ENCODE data around the gene PRRG3.

PRRG3 gene

DNA sequence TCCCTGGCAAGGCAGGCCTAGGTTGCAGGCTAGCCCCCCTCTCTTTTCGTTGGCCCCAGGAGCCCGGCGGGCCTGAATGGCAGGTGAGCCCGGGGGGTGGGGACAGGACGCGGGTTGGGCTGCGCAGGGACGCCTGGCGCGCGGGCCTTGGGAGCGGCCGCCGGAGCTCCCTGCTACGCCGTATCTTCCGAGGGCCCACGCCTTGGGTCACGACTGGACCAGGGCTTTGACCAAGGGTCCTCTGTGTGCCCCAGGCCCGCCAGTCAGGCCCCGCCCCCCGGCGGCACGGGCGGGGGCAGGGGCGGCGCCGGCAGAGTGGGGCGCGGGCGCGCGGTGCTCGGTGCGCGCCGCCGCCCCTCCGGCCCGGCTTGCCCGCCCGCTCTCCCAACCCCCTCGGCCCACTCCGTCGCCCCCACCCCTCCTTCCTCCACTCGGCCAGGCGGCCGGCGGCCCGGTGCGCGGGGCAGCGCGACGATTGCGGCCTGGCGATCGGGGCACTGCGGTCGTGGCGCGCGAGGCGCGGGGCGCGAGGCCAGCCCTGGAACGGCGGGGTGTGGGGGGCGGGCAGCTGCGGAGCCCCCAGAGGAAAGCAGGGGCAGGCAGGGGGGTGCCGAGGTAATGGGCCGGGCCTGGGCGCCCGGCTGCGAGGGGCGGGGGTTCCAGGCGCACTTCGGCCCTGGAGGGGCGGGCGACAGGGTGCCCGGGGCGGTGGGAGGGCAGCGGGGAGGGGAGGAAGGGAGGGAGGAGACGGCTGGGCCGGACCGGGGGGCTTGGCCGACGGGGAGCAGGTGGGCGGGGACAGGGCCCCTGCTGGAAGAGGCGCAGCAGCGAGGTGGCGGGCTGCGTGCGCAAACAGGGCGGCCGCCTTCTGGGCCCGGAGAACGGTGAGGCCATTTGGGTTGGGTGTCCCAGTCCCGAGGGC, at the start of gene PRRG3:
Gene PRRG3, plus strand, starts transcription at position 798 of the 922 bp plus-strand sequence. CDS start 3,357 bp downstream, outside the sequence.
- TF ChIP-seq, protein P1, sequence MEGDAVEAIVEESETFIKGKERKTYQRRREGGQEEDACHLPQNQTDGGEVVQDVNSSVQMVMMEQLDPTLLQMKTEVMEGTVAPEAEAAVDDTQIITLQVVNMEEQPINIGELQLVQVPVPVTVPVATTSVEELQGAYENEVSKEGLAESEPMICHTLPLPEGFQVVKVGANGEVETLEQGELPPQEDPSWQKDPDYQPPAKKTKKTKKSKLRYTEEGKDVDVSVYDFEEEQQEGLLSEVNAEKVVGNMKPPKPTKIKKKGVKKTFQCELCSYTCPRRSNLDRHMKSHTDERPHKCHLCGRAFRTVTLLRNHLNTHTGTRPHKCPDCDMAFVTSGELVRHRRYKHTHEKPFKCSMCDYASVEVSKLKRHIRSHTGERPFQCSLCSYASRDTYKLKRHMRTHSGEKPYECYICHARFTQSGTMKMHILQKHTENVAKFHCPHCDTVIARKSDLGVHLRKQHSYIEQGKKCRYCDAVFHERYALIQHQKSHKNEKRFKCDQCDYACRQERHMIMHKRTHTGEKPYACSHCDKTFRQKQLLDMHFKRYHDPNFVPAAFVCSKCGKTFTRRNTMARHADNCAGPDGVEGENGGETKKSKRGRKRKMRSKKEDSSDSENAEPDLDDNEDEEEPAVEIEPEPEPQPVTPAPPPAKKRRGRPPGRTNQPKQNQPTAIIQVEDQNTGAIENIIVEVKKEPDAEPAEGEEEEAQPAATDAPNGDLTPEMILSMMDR (IDR thresholded peaks at IDR 0.05; ENCODE audit: low read depth, low read length) = no peak

DNA sequence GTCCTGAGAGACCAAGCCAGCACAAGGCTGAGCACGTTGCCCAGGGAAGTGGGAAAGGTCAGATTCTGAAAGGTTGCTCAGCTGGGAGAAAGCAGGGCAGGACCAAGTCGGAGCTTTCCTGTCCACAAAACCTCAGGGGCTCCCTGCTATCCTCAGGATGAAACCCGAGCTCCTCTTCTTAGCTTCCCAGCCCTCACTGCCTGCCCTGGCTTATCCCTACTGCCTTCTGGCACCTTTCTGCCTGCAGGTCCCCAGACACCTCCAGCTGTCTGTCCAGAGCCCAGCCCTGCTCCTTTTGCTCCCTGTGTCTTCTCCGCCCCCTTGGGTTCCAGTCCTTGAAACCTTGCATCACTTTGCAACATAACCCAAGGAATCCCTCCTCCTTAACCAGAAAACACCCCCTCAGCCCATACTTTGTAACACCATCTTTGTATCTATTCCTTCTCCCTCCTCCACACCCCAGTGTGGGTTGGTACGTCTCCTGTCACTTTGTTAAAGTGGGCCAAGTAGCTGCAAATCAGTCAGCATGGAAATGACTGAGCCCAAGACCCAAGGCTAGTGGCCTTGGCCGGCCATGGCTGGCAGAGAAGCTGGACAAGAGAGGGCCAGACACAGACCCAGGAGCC, 20.0 kb upstream of the PRRG3 start:
- TF ChIP-seq, protein P1 (IDR thresholded peaks at IDR 0.05; ENCODE audit: low read depth, low read length) = no peak
- no peak for DNase-seq (ENCODE audit: extremely low read depth, low read depth)

More for the DNA sequence above, at the start of gene PRRG3:
- no peak for DNase-seq (ENCODE audit: extremely low read depth, low read depth)

DNA sequence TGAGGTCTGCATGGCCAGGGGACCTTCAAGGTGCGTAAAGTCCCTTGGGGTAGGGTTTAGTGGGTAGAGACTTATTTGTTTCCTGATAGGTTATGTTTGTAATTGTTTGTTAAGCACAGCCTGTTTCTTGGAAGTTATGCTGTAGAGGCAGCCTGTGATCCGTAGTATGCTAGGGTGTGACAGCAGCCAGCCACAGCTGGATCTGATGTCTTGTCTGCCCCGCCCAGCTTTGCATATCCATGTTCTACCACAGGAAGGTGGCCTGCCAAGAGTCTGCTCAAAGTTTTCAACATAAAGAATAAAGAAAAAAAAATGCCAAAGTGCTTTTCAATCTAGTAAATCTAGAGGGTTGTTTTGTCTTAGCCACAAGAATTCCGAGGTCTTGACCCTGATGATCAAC, 19.1 kb upstream of the PRRG3 start:
- TF ChIP-seq, protein P1 (IDR thresholded peaks at IDR 0.05; ENCODE audit: low read depth, low read length) = no peak
- DNase-seq (ENCODE audit: extremely low read depth, low read depth) = no peak

DNA sequence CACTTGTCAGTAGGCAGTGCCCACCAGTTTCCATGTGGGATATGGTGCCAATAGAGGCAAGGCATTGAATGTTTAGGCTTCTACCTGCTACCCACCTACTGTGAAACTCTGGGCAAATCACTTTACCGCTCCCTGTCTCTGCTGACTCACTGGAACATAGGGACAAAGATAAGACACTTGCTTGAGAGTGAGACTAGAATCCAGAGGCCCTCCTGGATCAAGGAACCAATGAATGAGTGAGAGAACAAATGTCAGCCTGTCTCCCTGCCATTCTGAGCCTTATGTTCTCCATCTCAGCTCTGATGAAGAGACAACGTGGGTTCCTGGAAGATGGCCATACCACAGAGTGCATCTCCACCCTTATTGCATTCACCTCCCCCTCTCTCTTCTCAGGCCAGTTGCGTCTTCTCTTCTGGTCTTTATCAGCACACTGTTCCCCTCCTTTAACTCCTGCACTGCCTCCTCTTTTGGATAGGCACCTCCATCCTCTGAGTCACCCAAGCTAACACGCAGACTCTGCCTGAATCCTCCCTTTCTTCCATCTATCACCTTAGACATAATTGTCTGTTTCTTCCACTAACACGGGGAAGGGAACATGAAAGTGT, 15.4 kb upstream of the PRRG3 start:
- DNase-seq (ENCODE audit: extremely low read depth, low read depth) = no peak
- TF ChIP-seq, protein P1 (IDR thresholded peaks at IDR 0.05; ENCODE audit: low read depth, low read length) = no peak

DNA sequence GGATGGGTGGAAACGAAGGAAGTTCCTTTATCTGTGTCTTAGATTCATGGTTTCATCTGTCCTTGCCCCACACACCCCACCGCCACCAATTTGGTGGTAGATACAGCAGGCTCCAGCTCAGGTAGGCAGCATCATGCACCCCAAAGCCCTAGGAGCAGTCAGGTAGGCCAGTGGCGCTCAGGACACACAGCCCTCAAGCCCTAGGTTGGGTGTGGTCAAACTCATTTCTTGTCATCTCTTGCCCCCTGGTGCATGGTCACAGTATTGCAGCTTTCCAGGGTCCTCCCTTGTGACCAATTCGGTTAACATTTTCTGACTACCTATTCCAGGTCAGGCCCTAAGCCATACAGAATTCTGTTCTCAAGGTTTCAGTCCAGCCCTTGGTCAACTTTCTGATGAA, 14.5 kb upstream of the PRRG3 start:
- TF ChIP-seq, protein P1 (IDR thresholded peaks at IDR 0.05; ENCODE audit: low read depth, low read length) = peak; percentile 51
- no peak for DNase-seq (ENCODE audit: extremely low read depth, low read depth)

DNA sequence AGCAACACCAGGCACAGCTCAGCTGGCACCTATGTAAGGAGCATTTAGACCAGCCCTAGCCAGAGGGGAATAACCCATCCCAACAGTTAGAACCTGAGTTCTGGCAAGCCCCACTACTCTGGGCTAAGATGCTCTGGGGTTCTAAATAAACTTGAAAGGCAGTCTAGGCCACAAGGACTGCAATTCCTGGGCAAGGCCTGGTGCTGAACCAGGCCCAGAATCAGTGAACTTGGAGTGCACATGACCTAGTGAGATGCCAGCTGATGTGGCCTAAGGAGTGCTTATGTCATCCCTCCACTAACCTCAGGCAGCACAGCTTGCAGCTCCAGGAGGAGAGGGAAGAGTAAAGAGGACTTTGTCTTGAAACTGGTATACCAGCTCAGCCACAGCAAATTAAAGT, 7.6 kb upstream of the PRRG3 start:
- no peak for DNase-seq (ENCODE audit: extremely low read depth, low read depth)
- TF ChIP-seq, protein P1 (IDR thresholded peaks at IDR 0.05; ENCODE audit: low read depth, low read length) = no peak

DNA sequence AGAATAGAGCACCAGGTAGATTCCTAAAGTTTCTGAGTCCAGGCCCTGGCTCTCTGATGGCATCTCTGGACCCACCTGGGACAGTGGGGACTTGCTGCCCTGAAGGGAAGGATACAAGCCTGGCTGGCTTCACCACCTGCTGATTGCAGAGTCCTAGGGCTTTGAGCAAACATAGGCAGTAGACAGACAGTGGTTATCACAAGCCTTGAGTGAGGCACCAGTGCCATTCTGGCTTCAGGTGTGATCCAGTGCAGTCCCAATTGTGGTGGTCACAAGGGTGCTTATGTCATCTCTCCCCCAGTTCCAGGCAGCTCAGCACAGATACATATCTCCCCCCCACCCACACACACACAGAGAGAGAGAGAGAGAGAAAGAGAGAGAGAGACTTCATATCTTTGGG, 6.6 kb upstream of the PRRG3 start:
- TF ChIP-seq, protein P1 (IDR thresholded peaks at IDR 0.05; ENCODE audit: low read depth, low read length) = no peak
- DNase-seq (ENCODE audit: extremely low read depth, low read depth) = no peak

All from AG09319 (cell line).